Liver (tissue), 9 donors: ENCODE measurements around the gene RAPGEF4. TPM values are rescaled to one million over a fixed set of nuclear protein-coding genes. Genes with fewer than 3 reads are reported as not detected.

Source experiments
- DNase-seq: peaks from one replicate; pipeline ENCODE4 v3.0.0-alpha.2; 2017; ENCODE audit warnings: low spot score
- H3K27ac ChIP-seq, 2 donors: one replicate each; pipeline ENCODE4 v1.7.0; 2013; ENCODE audit warnings: inconsistent platforms in 2 of 2, low read length in 2 of 2, control low read depth in 1 of 2, low read depth in 1 of 2, mild to moderate bottlenecking in 1 of 2
- H3K27me3 ChIP-seq, 4 donors: one replicate each; pipeline versions ENCODE4 v1.6.1 to v1.7.0; 2013; ENCODE audit warnings: low read length in 3 of 4, inconsistent platforms in 1 of 4, mild to moderate bottlenecking in 1 of 4, moderate library complexity in 1 of 4; ENCODE audit not compliant: control insufficient read depth in 4 of 4, insufficient read depth in 4 of 4
- H3K36me3 ChIP-seq, 4 donors: one replicate each; pipeline versions ENCODE4 v1.6.1 to v1.7.0; 2013; ENCODE audit warnings: low read length in 3 of 4, mild to moderate bottlenecking in 3 of 4, low read depth in 1 of 4, moderate library complexity in 1 of 4; ENCODE audit not compliant: control insufficient read depth in 4 of 4, insufficient read depth in 3 of 4
- H3K4me1 ChIP-seq, 4 donors: one replicate each; pipeline versions ENCODE4 v1.6.1 to v1.7.0; 2013; ENCODE audit warnings: low read length in 3 of 4, mild to moderate bottlenecking in 3 of 4, moderate library complexity in 1 of 4; ENCODE audit not compliant: control insufficient read depth in 4 of 4, insufficient read depth in 4 of 4
- H3K4me3 ChIP-seq, 3 donors: one replicate each; pipeline versions ENCODE4 v1.6.1 to v1.7.0; 2013; ENCODE audit warnings: low read length in 3 of 3, control low read depth in 1 of 3, low read depth in 1 of 3, mild to moderate bottlenecking in 1 of 3
- H3K9ac ChIP-seq, 2 donors: one replicate each; pipeline ENCODE4 v1.7.0; 2013; ENCODE audit warnings: low read length in 2 of 2, mild to moderate bottlenecking in 2 of 2, moderate library complexity in 2 of 2, control low read depth in 1 of 2, low read depth in 1 of 2
- H3K9me3 ChIP-seq, 4 donors: one replicate each; pipeline versions ENCODE4 v1.6.1 to v1.7.0; 2013; ENCODE audit warnings: low read length in 3 of 4; ENCODE audit not compliant: control insufficient read depth in 4 of 4
- ATF3 ChIP-seq: IDR thresholded peaks from 2 replicates; pipeline ENCODE4 v1.6.1; 2016; ENCODE audit warnings: antibody characterized with exemption
- CTCF ChIP-seq: fragments of 150-350 bp; IDR thresholded peaks from 2 replicates; pipeline ENCODE4 v1.5.1; 2017; ENCODE audit warnings: improper control_type of control experiment, low read depth, low read length; ENCODE audit not compliant: missing input control
- EGR1 ChIP-seq, 2 donors: IDR thresholded peaks; 2 replicates each; pipeline ENCODE4 v1.6.1; 2016 to 2018; ENCODE audit warnings: antibody characterized with exemption in 2 of 2, low read depth in 2 of 2
- FOXA1 ChIP-seq: IDR thresholded peaks from 2 replicates; pipeline ENCODE4 v1.6.1; 2016; ENCODE audit warnings: antibody characterized with exemption
- FOXA2 ChIP-seq: IDR thresholded peaks from 2 replicates; pipeline ENCODE4 v1.6.1; 2016; ENCODE audit warnings: antibody characterized with exemption
- GABPA ChIP-seq, 2 donors: IDR thresholded peaks in 1 of 2; conservative IDR thresholded peaks in 1 of 2; 2 replicates each; pipeline ENCODE4 v1.6.1; 2016; ENCODE audit warnings: antibody characterized with exemption in 2 of 2, mild to moderate bottlenecking in 1 of 2, moderate library complexity in 1 of 2
- HNF4A ChIP-seq, 2 donors: conservative IDR thresholded peaks; 2 replicates each; pipeline ENCODE4 v1.6.1; 2016; ENCODE audit warnings: antibody characterized with exemption in 2 of 2, mild to moderate bottlenecking in 2 of 2
- HNF4G ChIP-seq: IDR thresholded peaks from 2 replicates; pipeline ENCODE4 v1.6.1; 2016; ENCODE audit warnings: antibody characterized with exemption
- JUND ChIP-seq, 2 donors: IDR thresholded peaks; 2 replicates each; pipeline ENCODE4 v1.6.1; 2016; ENCODE audit warnings: antibody characterized with exemption in 2 of 2
- MAX ChIP-seq: IDR thresholded peaks from 2 replicates; pipeline ENCODE4 v1.6.1; 2016; ENCODE audit warnings: antibody characterized with exemption
- NR2F2 ChIP-seq: IDR thresholded peaks from 2 replicates; pipeline ENCODE4 v1.6.1; 2016; ENCODE audit warnings: antibody characterized with exemption
- RAD21 ChIP-seq, 2 donors: IDR thresholded peaks; 2 replicates each; pipeline ENCODE4 v1.6.1; 2016; ENCODE audit warnings: antibody characterized with exemption in 2 of 2, mild to moderate bottlenecking in 2 of 2
- RXRA ChIP-seq, 2 donors: IDR thresholded peaks; 2 replicates each; pipeline ENCODE4 v1.6.1; 2017 to 2018; ENCODE audit warnings: antibody characterized with exemption in 2 of 2, mild to moderate bottlenecking in 1 of 2
- SP1 ChIP-seq: IDR thresholded peaks from 2 replicates; pipeline ENCODE4 v1.6.1; 2018; ENCODE audit warnings: antibody characterized with exemption, mild to moderate bottlenecking
- TAF1 ChIP-seq: conservative IDR thresholded peaks from 2 replicates; pipeline ENCODE4 v1.6.1; 2016; ENCODE audit warnings: antibody characterized with exemption, mild to moderate bottlenecking
- YY1 ChIP-seq: IDR thresholded peaks from 2 replicates; pipeline ENCODE4 v1.6.1; 2016; ENCODE audit warnings: antibody characterized with exemption, mild to moderate bottlenecking
- ZBTB33 ChIP-seq: IDR thresholded peaks from 2 replicates; pipeline ENCODE4 v1.6.1; 2016; ENCODE audit warnings: antibody characterized with exemption
- WGBS: extraction: QIAGEN DNeasy Blood & Tissue Kit; methylation state at CpG from one replicate; pipeline ENCODE4 v1.1.7; 2013; 5-methylcytosine and 5-hydroxymethylcytosine counted together
- polyA plus RNA-seq, 2 donors: library from polyadenylated mRNA; stranded (reverse) in 1 of 2; unstranded in 1 of 2; fragments of 200-250 nt in 1 of 2; fragments of >200 nt in 1 of 2; fragmentation: Nextera tagmentation in 1 of 2; extraction: Ambion mirVana in 1 of 2; gene quantifications; one replicate each; pipeline versions ENCODE4 v1.2.1 to v1.2.3, GENCODE V29; 2013 to 2015
- total RNA-seq, 2 donors: library from RNA; depleted of rRNA; stranded (reverse); fragments of >200 nt; gene quantifications; one replicate each; pipeline ENCODE4 v1.2.3, GENCODE V29; 2014
- donor health status: healthy.
- donor health status: healthy.
- donor health status: healthy.
- donor health status: healthy.
- donor health status: healthy.

Gene RAPGEF4
- total and polyA plus RNA-seq, 4 donors, result 1.5 to 18.2 (median 8.3) TPM

GRCh38 chr2:172843902-172844715, 108.5 kb downstream of the RAPGEF4 start:
- DNase-seq, result no peak
- 59% methylated on average over 6 of the region's 6 CpGs for WGBS
- Histone ChIP-seq H3K9ac (no peak overlapping the region), H3K36me3 (no peaks in the 10 kb centered on the region), H3K9me3 (no peaks in the 10 kb centered on the region), H3K4me3 (no peak overlapping the region), H3K27me3 (no peaks in the 10 kb centered on the region), H3K4me1 (no peaks in the 10 kb centered on the region), H3K27ac (no peak overlapping the region)
- TF ChIP-seq HNF4A (conservative IDR thresholded peaks at IDR 0.05) (no peak), YY1 (no peak), JUND (IDR thresholded peaks at IDR 0.05) (no peak), RAD21 (IDR thresholded peaks at IDR 0.05) (no peak), RXRA (IDR thresholded peaks at IDR 0.05) (no peak), NR2F2 (no peak), HNF4G (no peak), ATF3 (no peak), CTCF (no peak), SP1 (no peak), GABPA (IDR thresholded peaks at IDR 0.05 in 1 of 2, conservative IDR thresholded peaks at IDR 0.05 in 1 of 2) (no peak), MAX (no peak)

- no peak for DNase-seq
- 94% methylated on average over 2 of the region's 2 CpGs for WGBS
- TF ChIP-seq EGR1 (IDR thresholded peaks at IDR 0.05; ENCODE audit: low read depth in 2 of 2), result no peak
- no peak for TF ChIP-seq MAX
- TF ChIP-seq NR2F2, result no peak
These were observed 109.5 kb downstream of the RAPGEF4 start for GRCh38 chr2:172845028-172845630.

GRCh38 chr2:172846551-172846950, 110.9 kb downstream of the RAPGEF4 start:
- no peak for DNase-seq
- H3K9ac ChIP-seq, result no peak overlapping the region
- H3K27me3 ChIP-seq, result no peaks in the 10 kb centered on the region
- H3K27ac ChIP-seq, result no peak overlapping the region
- no peaks in the 10 kb centered on the region for H3K9me3 ChIP-seq
- H3K4me3 ChIP-seq, result no peak overlapping the region
- no peaks in the 10 kb centered on the region for H3K36me3 ChIP-seq
- TF ChIP-seq HNF4A (conservative IDR thresholded peaks at IDR 0.05) (no peak), RXRA (IDR thresholded peaks at IDR 0.05) (no peak), TAF1 (no peak), HNF4G (no peak), CTCF (no peak), NR2F2 (no peak), RAD21 (IDR thresholded peaks at IDR 0.05) (no peak), GABPA (IDR thresholded peaks at IDR 0.05 in 1 of 2, conservative IDR thresholded peaks at IDR 0.05 in 1 of 2) (no peak), JUND (IDR thresholded peaks at IDR 0.05) (no peak), YY1 (no peak), MAX (no peak), EGR1 (IDR thresholded peaks at IDR 0.05; ENCODE audit: low read depth in 2 of 2) (no peak), FOXA2 (no peak), ATF3 (no peak), ZBTB33 (no peak), FOXA1 (no peak)
- WGBS, result 91% methylated on average over 5 of the region's 5 CpGs
- H3K4me1 ChIP-seq, result no peaks in the 10 kb centered on the region

More at GRCh38 chr2:172845028-172845630, 109.5 kb downstream of the RAPGEF4 start:
- Histone ChIP-seq H3K9ac (no peak overlapping the region), H3K27me3 (no peaks in the 10 kb centered on the region), H3K4me3 (no peak overlapping the region), H3K27ac (no peak overlapping the region), H3K36me3 (no peaks in the 10 kb centered on the region), H3K4me1 (no peaks in the 10 kb centered on the region), H3K9me3 (no peaks in the 10 kb centered on the region)
